HG03045 (cell line): ENCODE measurements around the gene A4GALT.

Experiments
- ATAC-seq: cut with Tn5 transposase; IDR thresholded peaks from one replicate; pipeline ENCODE4 v1.9.1; 2021; ENCODE audit warnings: mild to moderate bottlenecking, moderate library complexity; ENCODE audit not compliant: unreplicated experiment

The A4GALT gene

GRCh38 chr22:42707496-42707895, 13.2 kb downstream of the A4GALT start:
- ATAC-seq, result no peak

GRCh38 chr22:42704896-42705295, 15.8 kb downstream of the A4GALT start:
- no peak for ATAC-seq

- ATAC-seq, result no peak
Observed at GRCh38 chr22:42702675-42703074, 18.0 kb downstream of the A4GALT start.

- ATAC-seq, result no peak
Observed at GRCh38 chr22:42701694-42702093, 19.0 kb downstream of the A4GALT start.

- no peak for ATAC-seq
Observed at GRCh38 chr22:42700901-42701300, 19.8 kb downstream of the A4GALT start.

GRCh38 chr22:42700355-42700754, 20.3 kb downstream of the A4GALT start:
- ATAC-seq, result no peak

- ATAC-seq, result no peak
Observed at GRCh38 chr22:42699976-42700352, 20.7 kb downstream of the A4GALT start.

GRCh38 chr22:42699281-42699975, 21.2 kb downstream of the A4GALT start:
- ATAC-seq, result no peak

- no peak for ATAC-seq
Observed at GRCh38 chr22:42697542-42698013, 23.1 kb downstream of the A4GALT start.

GRCh38 chr22:42696331-42696967, 24.2 kb downstream of the A4GALT start:
- ATAC-seq, result no peak

GRCh38 chr22:42695294-42695693, 25.4 kb downstream of the A4GALT start:
- ATAC-seq, result no peak

- ATAC-seq, result no peak
Observed at GRCh38 chr22:42693763-42694683, 26.6 kb downstream of the A4GALT start.

- ATAC-seq, result no peak
Observed at GRCh38 chr22:42693055-42693762, 27.5 kb downstream of the A4GALT start.

- ATAC-seq, result no peak
Observed at GRCh38 chr22:42692239-42693054, 28.2 kb downstream of the A4GALT start.

- ATAC-seq, result no peak
Observed at GRCh38 chr22:42691440-42691839, 29.2 kb downstream of the A4GALT start.

GRCh38 chr22:42688241-42689211, 32.1 kb downstream of the A4GALT start:
- ATAC-seq, result no peak

GRCh38 chr22:42686756-42687491, 33.7 kb downstream of the A4GALT start:
- no peak for ATAC-seq

GRCh38 chr22:42685941-42686653, 34.6 kb downstream of the A4GALT start:
- no peak for ATAC-seq
